Gastroesophageal sphincter (tissue), 3 donors: ENCODE data around the gene ALG10B.
"Not testable (repeated sequence)": the region's sequence is repeated elsewhere in the genome, so short reads cannot be mapped to it uniquely, and the experiment has no call there.

ENCODE experiments used
- POLR2AphosphoS5 ChIP-seq: sonication (generic); formaldehyde crosslinking; IDR thresholded peaks from one replicate; pipeline ENCODE4 v1.6.1; 2017; ENCODE audit warnings: antibody characterized with exemption
- TF ChIP-seq, protein P1 (sequence below), 4 experiments: fragments of 200-600 bp in 2 of 4; fragments of 450-650 bp in 2 of 4; sonication (generic) in 1 of 4; IDR thresholded peaks; one replicate each; pipeline ENCODE4 v1.5.1; 2017 to 2019; ENCODE audit warnings: antibody characterized with exemption in 4 of 4, mild to moderate bottlenecking in 2 of 4, moderate library complexity in 2 of 4

DNA sequence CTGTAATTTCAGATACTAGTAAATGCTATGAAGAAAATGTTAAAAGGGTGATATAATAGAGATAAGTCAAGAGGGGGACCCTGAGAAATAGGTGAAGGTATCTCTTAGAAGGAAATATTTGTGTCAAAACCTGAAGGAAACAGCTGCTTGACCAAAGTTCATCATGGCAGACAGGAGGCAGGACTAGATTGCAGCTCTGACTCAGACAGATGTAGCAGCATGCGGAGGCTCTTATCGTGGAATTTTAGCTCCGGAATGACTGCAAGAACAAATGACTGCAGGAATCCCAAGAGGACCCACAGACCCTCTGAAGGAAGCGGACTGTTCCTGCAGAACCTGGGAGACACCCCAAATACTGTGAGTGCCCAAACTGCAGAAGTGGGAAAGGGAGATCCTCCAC, 26.7 kb downstream of the ALG10B start:
- TF ChIP-seq POLR2AphosphoS5, result not testable (repeated sequence)
- TF ChIP-seq, protein P1, sequence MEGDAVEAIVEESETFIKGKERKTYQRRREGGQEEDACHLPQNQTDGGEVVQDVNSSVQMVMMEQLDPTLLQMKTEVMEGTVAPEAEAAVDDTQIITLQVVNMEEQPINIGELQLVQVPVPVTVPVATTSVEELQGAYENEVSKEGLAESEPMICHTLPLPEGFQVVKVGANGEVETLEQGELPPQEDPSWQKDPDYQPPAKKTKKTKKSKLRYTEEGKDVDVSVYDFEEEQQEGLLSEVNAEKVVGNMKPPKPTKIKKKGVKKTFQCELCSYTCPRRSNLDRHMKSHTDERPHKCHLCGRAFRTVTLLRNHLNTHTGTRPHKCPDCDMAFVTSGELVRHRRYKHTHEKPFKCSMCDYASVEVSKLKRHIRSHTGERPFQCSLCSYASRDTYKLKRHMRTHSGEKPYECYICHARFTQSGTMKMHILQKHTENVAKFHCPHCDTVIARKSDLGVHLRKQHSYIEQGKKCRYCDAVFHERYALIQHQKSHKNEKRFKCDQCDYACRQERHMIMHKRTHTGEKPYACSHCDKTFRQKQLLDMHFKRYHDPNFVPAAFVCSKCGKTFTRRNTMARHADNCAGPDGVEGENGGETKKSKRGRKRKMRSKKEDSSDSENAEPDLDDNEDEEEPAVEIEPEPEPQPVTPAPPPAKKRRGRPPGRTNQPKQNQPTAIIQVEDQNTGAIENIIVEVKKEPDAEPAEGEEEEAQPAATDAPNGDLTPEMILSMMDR (IDR thresholded peaks at IDR 0.05), result not testable (repeated sequence)
